Endothelial cell of umbilical vein (primary cell): Measurements from ENCODE around the gene CPA2. TPM values are rescaled to one million over a fixed set of nuclear protein-coding genes. Genes with fewer than 3 reads are reported as not detected.

ENCODE experiments used
- BruUV-seq: library from RNA; stranded (reverse); fragments of 400-500 nt; replicated peaks from 2 replicates; lab custom pipeline; 2021; lab: Mats Ljungman, UMichigan
- CTCF ChIA-PET: fragments of 300-600, 350-600 bp; sonication (Branson Sonifier 250); formaldehyde crosslinking; loops from one replicate; lab custom pipeline; 2021; ENCODE audit warnings: antibody characterized with exemption, inconsistent platforms; lab: Charles Lee
- POLR2A ChIA-PET: fragments of 300-600, 350-600 bp; sonication (Branson Sonifier 250); formaldehyde crosslinking; loops from one replicate; lab custom pipeline; 2021; ENCODE audit warnings: antibody characterized with exemption, inconsistent platforms; lab: Charles Lee
- DNase-seq: peaks from one replicate; pipeline ENCODE4 v3.0.0-alpha.2; 2011; ENCODE audit warnings: low read depth, low spot score
- FAIRE-seq: peaks from 2 replicates; lab custom pipeline; 2011; peaks lifted over from hg19 to GRCh38; lab: Jason Lieb, UNC
- H2AFZ ChIP-seq: 2 replicates; pipeline ENCODE4 v1.6.0; 2012; ENCODE audit warnings: low read depth, low read length, control low read depth, inconsistent platforms
- H3K27ac ChIP-seq: 2 replicates; pipeline ENCODE4 v1.5.1; 2011; ENCODE audit warnings: low read depth, mild to moderate bottlenecking, control low read depth, low read length, moderate library complexity; ENCODE audit not compliant: insufficient read depth
- H3K27me3 ChIP-seq, 2 experiments: 2 replicates each; pipeline versions ENCODE4 v1.6.0 to v1.6.1; 2011; ENCODE audit warnings: low read length in 2 of 2, mixed read lengths in 1 of 2; ENCODE audit not compliant: control insufficient read depth in 2 of 2, insufficient read depth in 2 of 2
- H3K36me3 ChIP-seq, 2 experiments: 2 replicates in 1 of 2; 3 replicates in 1 of 2; pipeline ENCODE4 v1.5.1; 2011; ENCODE audit warnings: low read length in 2 of 2, mild to moderate bottlenecking in 1 of 2, moderate library complexity in 1 of 2; ENCODE audit not compliant: control insufficient read depth in 2 of 2, insufficient read depth in 2 of 2; ENCODE audit errors: extremely low read depth in 1 of 2
- H3K4me1 ChIP-seq: 3 replicates; pipeline ENCODE4 v1.5.1; 2011; ENCODE audit warnings: mild to moderate bottlenecking, low read length; ENCODE audit not compliant: control insufficient read depth, insufficient read depth; ENCODE audit errors: extremely low read depth
- H3K4me2 ChIP-seq: 2 replicates; pipeline ENCODE4 v1.6.1; 2011; ENCODE audit warnings: low read length, control low read depth, mixed read lengths; ENCODE audit not compliant: insufficient read depth
- H3K4me3 ChIP-seq, 3 experiments: fragments of 200-600 bp in 1 of 3; sonication (generic), shearing (Covaris generic) in 1 of 3; replicated peaks in 1 of 3; 2 replicates each; pipeline ENCODE4 v1.5.1; 2011 to 2016; ENCODE audit warnings: control low read depth in 3 of 3, low read length in 3 of 3, mild to moderate bottlenecking in 2 of 3, inconsistent platforms in 1 of 3, low read depth in 1 of 3, moderate library complexity in 1 of 3; ENCODE audit not compliant: insufficient read depth in 1 of 3
- H3K79me2 ChIP-seq: 2 replicates; pipeline ENCODE4 v1.6.0; 2012; ENCODE audit warnings: low read length, inconsistent platforms; ENCODE audit not compliant: control insufficient read depth, insufficient read depth
- H3K9ac ChIP-seq: replicated peaks from 2 replicates; pipeline ENCODE3; 2011; ENCODE audit warnings: low read length, control low read depth; ENCODE audit not compliant: insufficient read depth; ENCODE audit errors: extremely low read depth
- H3K9me1 ChIP-seq: replicated peaks from 3 replicates; pipeline ENCODE4 v1.6.0; 2011; ENCODE audit warnings: mild to moderate bottlenecking, low read length; ENCODE audit not compliant: control insufficient read depth, insufficient read depth; ENCODE audit errors: extremely low read depth
- H3K9me3 ChIP-seq: replicated peaks from 2 replicates; pipeline ENCODE4 v1.5.1; 2012; ENCODE audit warnings: low read length, inconsistent platforms; ENCODE audit not compliant: control insufficient read depth, insufficient read depth
- H4K20me1 ChIP-seq: replicated peaks from 2 replicates; pipeline ENCODE3; 2011; ENCODE audit warnings: mild to moderate bottlenecking, low read length; ENCODE audit not compliant: control insufficient read depth, insufficient read depth; ENCODE audit errors: extremely low read depth
- EZH2 ChIP-seq: IDR thresholded peaks from 2 replicates; pipeline ENCODE4 v1.6.1; 2012; ENCODE audit warnings: borderline replicate concordance, low read depth, mild to moderate bottlenecking, moderate library complexity, low read length, inconsistent platforms; ENCODE audit not compliant: severe bottlenecking
- FOS ChIP-seq: IDR thresholded peaks from 2 replicates; pipeline ENCODE4 v1.6.1; 2011; ENCODE audit warnings: mild to moderate bottlenecking, low read length, moderate library complexity, borderline replicate concordance; ENCODE audit not compliant: insufficient read depth
- GATA2 ChIP-seq: IDR thresholded peaks from 2 replicates; pipeline ENCODE4 v1.7.0; 2011; ENCODE audit warnings: low read depth, mild to moderate bottlenecking, moderate library complexity, mixed read lengths, low read length; ENCODE audit not compliant: insufficient read length, insufficient read depth
- JUN ChIP-seq: IDR thresholded peaks from 2 replicates; pipeline ENCODE4 v1.6.1; 2011; ENCODE audit warnings: borderline replicate concordance, low read depth; ENCODE audit not compliant: insufficient read length, insufficient read depth
- MYC ChIP-seq: IDR thresholded peaks from one replicate; pipeline ENCODE4 v1.6.1; 2011; ENCODE audit warnings: mild to moderate bottlenecking, low read depth, low read length
- POLR2A ChIP-seq: IDR thresholded peaks from 2 replicates; pipeline ENCODE4 v1.6.1; 2012; ENCODE audit warnings: low read depth, mild to moderate bottlenecking, control low read depth, low read length
- POLR2AphosphoS5 ChIP-seq: IDR thresholded peaks from 2 replicates; pipeline ENCODE4 v1.6.1; 2012; ENCODE audit warnings: low read depth, mild to moderate bottlenecking, control low read depth, low read length, moderate library complexity; ENCODE audit not compliant: insufficient read depth
- dilution Hi-C: fragments of 300-500 bp; cut with MboI; formaldehyde crosslinking; loops from one replicate; pipeline ENCODE4 v1.15.0; 2019; ENCODE audit warnings: low sequenced_read_pairs; ENCODE audit not compliant: extremely low pct_ligation_motif_present
- intact Hi-C: fragments of 100-400 bp; cut with micrococcal nuclease; formaldehyde crosslinking; loops from one replicate; pipeline ENCODE4 v1.10.0; 2022
- polyA plus RNA-seq, 4 experiments: library from polyadenylated mRNA; depleted of rRNA in 3 of 4; stranded (reverse) in 3 of 4; unstranded in 1 of 4; fragments of >200 nt; gene quantifications; 2 replicates each; pipeline versions ENCODE4 v1.2.1 to v1.2.3, GENCODE V29; 2011 to 2012; ENCODE audit warnings: missing spikeins in 1 of 4
- total RNA-seq: library from RNA; stranded (reverse); gene quantifications from 2 replicates; pipeline ENCODE4 v1.2.3, GENCODE V29; 2021
- TF ChIP-seq, protein P1 (sequence below): IDR thresholded peaks from 2 replicates; pipeline ENCODE4 v1.6.1; 2011; ENCODE audit not compliant: insufficient read depth, insufficient read length
- TF ChIP-seq, protein P2 (sequence below), 2 donors: IDR thresholded peaks; 1 replicate in 1 of 2; 2 replicates in 1 of 2; pipeline ENCODE4 v1.5.1; 2011; ENCODE audit warnings: low read length in 2 of 2, mild to moderate bottlenecking in 2 of 2, moderate library complexity in 2 of 2, control low read depth in 1 of 2, inconsistent platforms in 1 of 2, low read depth in 1 of 2; ENCODE audit not compliant: insufficient read depth in 1 of 2; ENCODE audit errors: extremely low read depth in 1 of 2

Gene CPA2
- total and polyA plus RNA-seq, 2 donors (not counting 3 experiments of a cell fraction or from before 2014, with no cell fraction given) = not detected

DNA sequence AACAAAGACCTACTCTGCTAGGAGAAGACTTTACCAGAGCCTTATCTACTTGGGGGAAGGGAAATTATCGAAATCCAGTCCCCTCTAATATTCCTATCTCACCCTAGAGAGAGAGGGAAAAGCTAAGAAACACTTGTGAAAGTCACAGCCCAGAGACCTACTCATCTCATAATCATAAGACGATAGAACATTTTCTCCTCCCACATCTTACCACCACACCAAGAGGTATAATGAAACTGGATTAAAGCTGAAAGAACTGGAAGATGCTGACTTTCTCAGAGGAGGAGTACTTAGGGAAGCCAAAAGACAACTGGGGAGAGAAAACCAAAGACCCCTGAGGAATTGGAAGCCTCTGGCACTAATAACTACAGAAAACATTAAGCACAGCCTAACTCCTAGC, 67.2 kb downstream of the CPA2 start:
- intact Hi-C loops = no loop called here
- H3K4me2 ChIP-seq = no peak overlapping the region
- no peaks in the 10 kb centered on the region for H3K9me3 ChIP-seq
- DNase-seq = no peak
- dilution Hi-C loops = no loop called here
- H3K27me3 ChIP-seq = peaks cover 1 to 2% of the 10 kb centered on the region in 2 experiments
- H2AFZ ChIP-seq = no peak overlapping the region
- H3K4me3 ChIP-seq = no peak overlapping the region
- H3K4me1 ChIP-seq = no peaks in the 10 kb centered on the region
- no peaks in the 10 kb centered on the region for H4K20me1 ChIP-seq
- POLR2A ChIA-PET = no interaction called here
- no peak overlapping the region for H3K9ac ChIP-seq
- H3K79me2 ChIP-seq = no peaks in the 10 kb centered on the region
- H3K27ac ChIP-seq = no peak overlapping the region
- no peaks in the 10 kb centered on the region for H3K36me3 ChIP-seq
- BruUV-seq = no TSS peak
- TF ChIP-seq, protein P1, sequence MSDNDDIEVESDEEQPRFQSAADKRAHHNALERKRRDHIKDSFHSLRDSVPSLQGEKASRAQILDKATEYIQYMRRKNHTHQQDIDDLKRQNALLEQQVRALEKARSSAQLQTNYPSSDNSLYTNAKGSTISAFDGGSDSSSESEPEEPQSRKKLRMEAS = no peak
- TF ChIP-seq POLR2AphosphoS5 (no peak), FOS (no peak)
- H3K9me1 ChIP-seq = no peaks in the 10 kb centered on the region
- FAIRE-seq = no peak
- CTCF ChIA-PET = interaction anchor here (0.9 kb wide), 1 partner anchor 9 kb away, joined by 3 read pairs; no protein-coding TSS in a partner anchor

- Histone ChIP-seq H3K27me3 (peaks cover 1 to 2% of the 10 kb centered on the region in 2 experiments), H3K4me1 (no peaks in the 10 kb centered on the region), H3K9me3 (no peaks in the 10 kb centered on the region), H3K4me2 (no peak overlapping the region), H3K27ac (no peak overlapping the region), H3K4me3 (no peak overlapping the region), H3K79me2 (no peaks in the 10 kb centered on the region), H3K36me3 (no peaks in the 10 kb centered on the region), H4K20me1 (no peaks in the 10 kb centered on the region), H2AFZ (no peak overlapping the region), H3K9ac (no peak overlapping the region), H3K9me1 (no peaks in the 10 kb centered on the region)
- POLR2A ChIA-PET = no interaction called here
- intact Hi-C loops (no loop called here), dilution Hi-C loops (no loop called here)
- TF ChIP-seq MYC (no peak), EZH2 (no peak), FOS (no peak), GATA2 (no peak), POLR2A (no peak), POLR2AphosphoS5 (no peak), JUN (no peak)
- TF ChIP-seq, protein P2, sequence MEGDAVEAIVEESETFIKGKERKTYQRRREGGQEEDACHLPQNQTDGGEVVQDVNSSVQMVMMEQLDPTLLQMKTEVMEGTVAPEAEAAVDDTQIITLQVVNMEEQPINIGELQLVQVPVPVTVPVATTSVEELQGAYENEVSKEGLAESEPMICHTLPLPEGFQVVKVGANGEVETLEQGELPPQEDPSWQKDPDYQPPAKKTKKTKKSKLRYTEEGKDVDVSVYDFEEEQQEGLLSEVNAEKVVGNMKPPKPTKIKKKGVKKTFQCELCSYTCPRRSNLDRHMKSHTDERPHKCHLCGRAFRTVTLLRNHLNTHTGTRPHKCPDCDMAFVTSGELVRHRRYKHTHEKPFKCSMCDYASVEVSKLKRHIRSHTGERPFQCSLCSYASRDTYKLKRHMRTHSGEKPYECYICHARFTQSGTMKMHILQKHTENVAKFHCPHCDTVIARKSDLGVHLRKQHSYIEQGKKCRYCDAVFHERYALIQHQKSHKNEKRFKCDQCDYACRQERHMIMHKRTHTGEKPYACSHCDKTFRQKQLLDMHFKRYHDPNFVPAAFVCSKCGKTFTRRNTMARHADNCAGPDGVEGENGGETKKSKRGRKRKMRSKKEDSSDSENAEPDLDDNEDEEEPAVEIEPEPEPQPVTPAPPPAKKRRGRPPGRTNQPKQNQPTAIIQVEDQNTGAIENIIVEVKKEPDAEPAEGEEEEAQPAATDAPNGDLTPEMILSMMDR (IDR thresholded peaks at IDR 0.05; ENCODE audit: extremely low read depth in 1 of 2, insufficient read depth in 1 of 2, low read depth in 1 of 2, low read length in 2 of 2) = no peak
- BruUV-seq = no TSS peak
- FAIRE-seq (no peak), DNase-seq (no peak)
- CTCF ChIA-PET = interaction anchor here (0.9 kb wide), 1 partner anchor 9 kb away, joined by 3 read pairs; no protein-coding TSS in a partner anchor
Measured at GRCh38 chr7:130334274-130334673, 67.6 kb downstream of the CPA2 start.
